Measurements from ENCODE around the gene MGAT4A.

MGAT4A gene

DNA sequence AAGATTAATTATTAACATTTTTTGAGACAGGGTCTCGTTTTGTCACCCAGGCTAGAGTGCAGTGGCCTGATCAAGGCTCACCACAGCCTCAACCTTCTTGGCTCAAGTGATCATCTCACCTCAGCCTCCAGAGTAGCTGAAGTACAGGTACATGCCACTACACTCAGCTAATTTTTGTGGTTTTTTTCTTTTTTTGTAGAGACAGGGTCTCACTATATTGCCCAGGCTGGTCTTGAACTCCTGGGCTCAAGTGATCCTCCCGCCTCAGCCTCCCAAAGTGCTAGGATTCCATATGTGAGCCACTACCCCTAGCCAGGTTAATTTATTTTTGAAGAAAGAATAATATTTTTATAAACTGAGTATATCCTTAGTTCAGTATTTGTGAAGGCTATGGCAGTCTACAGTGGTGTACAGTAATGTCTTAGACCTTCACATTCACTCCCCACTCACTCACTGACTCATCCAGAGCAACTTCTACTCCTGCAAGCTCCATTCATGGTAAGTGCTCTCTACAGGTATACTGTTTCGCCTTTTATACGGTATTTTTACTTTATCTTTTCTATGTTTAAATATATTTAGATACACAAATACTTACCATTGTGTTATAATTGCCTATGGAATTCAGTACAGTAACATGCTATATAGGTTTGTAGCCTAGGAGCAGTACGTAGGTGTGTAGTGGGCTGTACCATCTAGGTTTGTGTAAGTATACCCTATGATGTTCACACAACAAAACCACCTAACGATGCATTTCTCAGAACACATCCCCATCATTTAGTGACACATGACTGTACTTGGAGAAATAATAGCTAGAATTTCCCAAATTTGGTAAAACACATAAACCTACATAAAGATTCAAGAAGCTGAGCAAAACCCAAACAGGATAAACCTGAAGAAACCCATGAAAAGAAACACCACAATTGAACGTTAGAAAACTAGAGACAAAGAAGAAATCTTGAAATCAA, 38.6 kb downstream of the MGAT4A start:
- DNase-seq (ENCODE audit: low read depth): no peak
- no peak overlapping the region for H3K4me3 ChIP-seq (ENCODE audit: low read depth, low read length)
- no peak for TF ChIP-seq CTCF (IDR thresholded peaks at IDR 0.05; ENCODE audit: insufficient read depth, low read depth, low read length, missing control alignments)

GRCh38 chr2:98691303-98691702, 39.6 kb downstream of the MGAT4A start:
- no peak for TF ChIP-seq CTCF (IDR thresholded peaks at IDR 0.05; ENCODE audit: insufficient read depth, low read depth, low read length, missing control alignments)
- no peak overlapping the region for H3K4me3 ChIP-seq (ENCODE audit: low read depth, low read length)
- DNase-seq (ENCODE audit: low read depth): no peak

DNA sequence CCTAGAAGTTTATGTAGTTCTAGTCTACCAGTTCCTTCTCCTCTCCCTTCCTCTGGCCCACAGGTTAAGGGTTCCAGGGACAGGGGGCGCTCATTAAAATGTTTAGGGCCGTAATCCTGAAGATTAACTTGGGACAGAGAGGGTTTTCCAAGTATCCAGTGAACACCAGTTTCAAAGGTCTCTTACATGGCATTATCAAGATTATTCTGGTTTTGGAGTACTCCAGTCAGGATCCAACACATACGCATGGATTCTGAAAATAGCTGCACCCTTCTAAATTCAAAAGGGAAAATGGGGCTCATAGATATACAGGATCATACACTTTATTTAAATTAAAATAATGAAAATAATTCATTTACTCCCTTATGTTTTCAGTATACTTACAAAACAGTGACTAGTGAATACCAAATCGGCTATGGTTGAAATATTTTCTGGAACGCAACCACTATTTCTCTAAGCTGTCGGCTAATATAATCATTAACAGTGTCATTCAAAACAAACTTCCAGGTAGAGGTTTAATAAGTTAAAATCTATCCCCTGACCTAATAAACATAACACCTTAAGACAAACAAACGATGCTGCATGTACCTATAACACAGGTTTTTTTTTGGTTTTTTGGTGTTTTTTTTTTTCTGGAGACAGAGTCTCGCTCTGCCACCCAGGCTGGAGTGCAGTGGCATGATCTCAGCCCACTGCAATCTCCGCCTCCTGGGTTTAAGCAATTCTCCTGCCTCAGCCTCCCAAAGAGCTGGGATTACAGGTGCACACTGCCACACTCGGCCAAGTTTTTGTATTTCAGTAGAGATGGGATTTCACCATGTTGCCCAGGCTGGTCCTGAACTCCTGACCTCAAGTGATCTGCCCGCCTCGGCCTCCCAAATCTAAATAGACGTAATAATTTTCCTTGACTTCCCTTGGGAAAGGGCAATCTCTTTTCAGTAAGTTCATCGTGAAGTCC, 44.7 kb downstream of the MGAT4A start:
- no peak for TF ChIP-seq CTCF (IDR thresholded peaks at IDR 0.05; ENCODE audit: insufficient read depth, low read depth, low read length, missing control alignments)
- DNase-seq (ENCODE audit: low read depth): no peak

DNA sequence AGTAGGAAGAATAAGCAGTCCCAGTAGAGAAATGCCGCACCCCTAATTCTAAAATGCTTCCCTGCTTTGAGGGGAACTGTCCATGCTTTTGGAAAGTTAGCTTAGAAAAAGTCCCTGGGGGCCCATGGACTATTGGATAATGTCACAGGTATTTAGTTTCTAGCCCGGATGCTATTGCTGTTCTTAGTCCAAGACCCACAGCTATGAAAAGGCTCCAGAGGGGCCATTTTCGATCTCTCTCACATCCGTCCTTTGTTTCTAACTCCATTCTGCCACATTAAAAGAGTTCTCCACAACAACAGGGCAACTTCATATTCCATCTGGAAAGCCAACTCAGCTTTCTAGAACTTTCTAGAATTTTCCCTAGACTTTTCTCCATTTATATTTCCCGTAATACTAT, 47.2 kb downstream of the MGAT4A start:
- TF ChIP-seq CTCF (IDR thresholded peaks at IDR 0.05; ENCODE audit: insufficient read depth, low read depth, low read length, missing control alignments): no peak
- no peak overlapping the region for H3K4me3 ChIP-seq (ENCODE audit: low read depth, low read length)
- no peak for DNase-seq (ENCODE audit: low read depth)

More for the DNA sequence above, 44.7 kb downstream of the MGAT4A start:
- no peak overlapping the region for H3K4me3 ChIP-seq (ENCODE audit: low read depth, low read length)

DNA sequence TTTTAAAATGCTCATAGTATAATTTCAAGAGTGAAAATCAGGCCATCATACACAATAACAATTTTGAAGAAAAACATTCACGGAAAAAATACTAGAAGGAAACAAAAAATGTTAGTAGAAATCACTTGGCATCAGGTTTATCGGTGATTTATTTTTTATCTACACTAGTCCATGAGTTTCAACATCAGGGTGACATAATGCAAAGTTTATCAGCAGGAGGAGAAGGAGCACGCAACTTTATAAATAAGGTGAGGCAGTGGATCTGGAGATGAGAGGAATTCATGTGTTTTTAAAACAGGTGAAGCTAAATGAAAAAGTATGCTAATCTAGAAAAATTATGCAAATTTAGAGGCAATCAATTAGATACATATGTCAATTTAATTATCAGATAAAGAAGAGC, 54.2 kb downstream of the MGAT4A start:
- no peak for TF ChIP-seq CTCF (IDR thresholded peaks at IDR 0.05; ENCODE audit: insufficient read depth, low read depth, low read length, missing control alignments)
- no peak for DNase-seq (ENCODE audit: low read depth)
- H3K4me3 ChIP-seq (ENCODE audit: low read depth, low read length): no peak overlapping the region

DNA sequence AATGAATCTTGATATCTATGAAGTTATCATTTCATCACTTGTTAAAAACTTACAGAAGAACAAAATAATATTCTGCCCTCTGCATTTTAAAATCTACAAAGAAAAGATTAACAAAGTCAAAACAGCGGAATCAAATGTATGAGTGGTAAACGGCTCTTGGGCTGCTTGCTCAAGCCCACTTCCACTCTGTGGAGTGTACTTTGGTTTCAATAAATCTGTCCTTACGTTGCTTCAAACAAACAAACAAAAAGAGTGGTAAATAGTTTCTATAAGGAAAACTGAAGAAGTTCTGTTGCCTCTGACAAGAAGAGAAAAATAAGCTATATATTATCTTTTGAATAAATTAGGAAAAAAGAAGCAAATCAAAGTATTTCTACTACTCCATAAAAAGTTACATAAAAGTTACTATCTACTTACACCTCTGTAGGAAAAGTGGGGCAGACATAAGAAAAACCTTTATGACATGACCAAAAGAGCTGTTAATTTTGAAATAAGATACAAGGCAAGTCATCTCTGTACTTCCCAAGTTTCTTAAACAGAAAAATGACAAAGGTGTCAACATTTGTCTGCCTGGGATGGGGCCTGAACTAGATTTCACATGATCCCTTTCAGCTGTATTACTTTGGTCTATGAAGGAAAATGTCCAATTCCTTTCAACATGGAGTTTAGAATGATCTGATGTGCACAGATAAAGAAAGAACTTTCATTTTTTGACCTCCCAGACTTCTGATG, 56.5 kb downstream of the MGAT4A start:
- no peak for DNase-seq (ENCODE audit: low read depth)
- no peak for TF ChIP-seq CTCF (IDR thresholded peaks at IDR 0.05; ENCODE audit: insufficient read depth, low read depth, low read length, missing control alignments)
- no peak overlapping the region for H3K4me3 ChIP-seq (ENCODE audit: low read depth, low read length)

Data from GM12865 (cell line).